Nephron (organoid): ENCODE measurements around the gene CACTIN.
"Not testable (repeated sequence)": the region's sequence is repeated elsewhere in the genome, so short reads cannot be mapped to it uniquely, and the experiment has no call there.

Source experiments
- H3K27ac Mint-ChIP-seq, 3 experiments: 2 replicates each; pipeline ENCODE4 v1.8.0; 2020; ENCODE audit warnings: mixed read lengths in 3 of 3, mild to moderate bottlenecking in 2 of 3, moderate library complexity in 1 of 3
- H3K27me3 Mint-ChIP-seq: 2 replicates; pipeline ENCODE4 v1.8.0; 2021; ENCODE audit warnings: low read depth, mild to moderate bottlenecking, moderate library complexity, mixed read lengths
- H3K36me3 Mint-ChIP-seq: 2 replicates; pipeline ENCODE4 v1.8.0; 2020; ENCODE audit warnings: low read depth, mixed read lengths
- H3K4me1 Mint-ChIP-seq: 2 replicates; pipeline ENCODE4 v1.8.0; 2020; ENCODE audit warnings: mixed read lengths
- H3K4me3 Mint-ChIP-seq, 3 experiments: 2 replicates each; pipeline ENCODE4 v1.8.0; 2020; ENCODE audit warnings: mild to moderate bottlenecking in 3 of 3, mixed read lengths in 3 of 3, moderate library complexity in 2 of 3
- H3K9me3 Mint-ChIP-seq: 2 replicates; pipeline ENCODE4 v1.8.0; 2020; ENCODE audit warnings: mixed read lengths
- CTCF ChIP-seq, 3 experiments: fragments of 200-600 bp; sonication (generic); IDR thresholded peaks; one replicate each; pipeline ENCODE4 v1.5.0; 2021; ENCODE audit warnings: antibody characterized with exemption in 3 of 3; ENCODE audit not compliant: unreplicated experiment in 3 of 3

CACTIN gene

GRCh38 chr19:3634496-3635045 is 8.0 kb upstream of the CACTIN start:
- TF ChIP-seq CTCF (IDR thresholded peaks at IDR 0.05; ENCODE audit: unreplicated experiment in 3 of 3): no peak
- Mint-ChIP-seq H3K4me1 (no peaks in the 10 kb centered on the region), H3K9me3 (no peaks in the 10 kb centered on the region), H3K4me3 (no peak overlapping the region), H3K27ac (no peak overlapping the region), H3K27me3 (no peaks in the 10 kb centered on the region), H3K36me3 (peaks cover 10% of the 10 kb centered on the region)

- no peak overlapping the region for H3K27ac Mint-ChIP-seq
- H3K4me3 Mint-ChIP-seq: no peak overlapping the region
- no peak for TF ChIP-seq CTCF (IDR thresholded peaks at IDR 0.05; ENCODE audit: unreplicated experiment in 3 of 3)
- H3K9me3 Mint-ChIP-seq: no peaks in the 10 kb centered on the region
- no peaks in the 10 kb centered on the region for H3K4me1 Mint-ChIP-seq
- peaks cover 9% of the 10 kb centered on the region for H3K36me3 Mint-ChIP-seq
- H3K27me3 Mint-ChIP-seq: no peaks in the 10 kb centered on the region
These were observed 7.0 kb upstream of the CACTIN start for GRCh38 chr19:3633559-3633988.

- no peaks in the 10 kb centered on the region for H3K4me1 Mint-ChIP-seq
- no peaks in the 10 kb centered on the region for H3K9me3 Mint-ChIP-seq
- no peak for TF ChIP-seq CTCF (IDR thresholded peaks at IDR 0.05; ENCODE audit: unreplicated experiment in 3 of 3)
- H3K36me3 Mint-ChIP-seq: peaks cover 7% of the 10 kb centered on the region
- no peaks in the 10 kb centered on the region for H3K27me3 Mint-ChIP-seq
- no peak overlapping the region for H3K27ac Mint-ChIP-seq
- H3K4me3 Mint-ChIP-seq: no peak overlapping the region
These were observed 6.4 kb upstream of the CACTIN start for GRCh38 chr19:3632739-3633558.

GRCh38 chr19:3632098-3632497 is 5.5 kb upstream of the CACTIN start:
- no peak overlapping the region for H3K27ac Mint-ChIP-seq

GRCh38 chr19:3631053-3631861 is 4.7 kb upstream of the CACTIN start:
- H3K27ac Mint-ChIP-seq: no peak overlapping the region
- no peak overlapping the region for H3K4me3 Mint-ChIP-seq
- TF ChIP-seq CTCF (IDR thresholded peaks at IDR 0.05; ENCODE audit: unreplicated experiment in 3 of 3): no peak
- no peaks in the 10 kb centered on the region for H3K9me3 Mint-ChIP-seq
- no peaks in the 10 kb centered on the region for H3K27me3 Mint-ChIP-seq
- peaks cover 7% of the 10 kb centered on the region for H3K36me3 Mint-ChIP-seq
- peaks cover 8% of the 10 kb centered on the region for H3K4me1 Mint-ChIP-seq

More at GRCh38 chr19:3632098-3632497, 5.5 kb upstream of the CACTIN start:
- Mint-ChIP-seq H3K4me1 (peaks cover under 1% of the 10 kb centered on the region), H3K4me3 (no peak overlapping the region), H3K27me3 (no peaks in the 10 kb centered on the region), H3K9me3 (no peaks in the 10 kb centered on the region), H3K36me3 (peaks cover 7% of the 10 kb centered on the region)
- no peak for TF ChIP-seq CTCF (IDR thresholded peaks at IDR 0.05; ENCODE audit: unreplicated experiment in 3 of 3)

GRCh38 chr19:3628766-3629165 is 2.2 kb upstream of the CACTIN start:
- H3K27me3 Mint-ChIP-seq, H3K9me3 Mint-ChIP-seq: not testable (repeated sequence)

More at GRCh38 chr19:3628766-3629165, 2.2 kb upstream of the CACTIN start:
- not testable (repeated sequence) for H3K36me3 Mint-ChIP-seq, H3K4me3 Mint-ChIP-seq, H3K27ac Mint-ChIP-seq
- peaks cover 21% of the 10 kb centered on the region for H3K4me1 Mint-ChIP-seq
